Spleen (tissue), 11 donors: Measurements from ENCODE around the gene SDK1. TPM values are rescaled to one million over a fixed set of nuclear protein-coding genes. Genes with fewer than 3 reads are reported as not detected.

Experiments
- DNase-seq: peaks from one replicate; pipeline ENCODE4 v3.0.0-alpha.2; 2020
- H3K27ac ChIP-seq, 8 donors: fragments of 200-600 bp; sonication (generic) in 7 of 8; 1 replicate in 4 of 8; 2 replicates in 4 of 8; pipeline versions ENCODE4 v1.5.0 to v1.8.0; 2016 to 2021; ENCODE audit warnings: inconsistent platforms in 4 of 8, mild to moderate bottlenecking in 4 of 8, moderate library complexity in 1 of 8
- H3K27me3 ChIP-seq, 7 donors: fragments of 200-600 bp; sonication (generic) in 6 of 7; replicated peaks in 1 of 7; 1 replicate in 4 of 7; 2 replicates in 3 of 7; pipeline versions ENCODE4 v1.5.0 to v1.8.0; 2016 to 2021; ENCODE audit warnings: inconsistent platforms in 3 of 7, mild to moderate bottlenecking in 1 of 7
- H3K36me3 ChIP-seq, 6 donors: fragments of 200-600 bp; sonication (generic) in 5 of 6; 1 replicate in 4 of 6; 2 replicates in 2 of 6; pipeline versions ENCODE4 v1.5.0 to v1.8.0; 2016 to 2021; ENCODE audit warnings: inconsistent platforms in 2 of 6
- H3K4me1 ChIP-seq, 6 donors: fragments of 200-600 bp; sonication (generic) in 5 of 6; 1 replicate in 3 of 6; 2 replicates in 3 of 6; pipeline versions ENCODE4 v1.5.0 to v1.8.0; 2016 to 2021; ENCODE audit warnings: inconsistent platforms in 3 of 6
- H3K4me3 ChIP-seq, 8 donors: fragments of 200-600 bp; sonication (generic) in 7 of 8; 1 replicate in 4 of 8; 2 replicates in 4 of 8; pipeline versions ENCODE4 v1.5.0 to v1.8.0; 2016 to 2021; ENCODE audit warnings: inconsistent platforms in 4 of 8, mild to moderate bottlenecking in 4 of 8, moderate library complexity in 2 of 8
- H3K9me3 ChIP-seq, 8 donors: fragments of 200-600 bp; sonication (generic) in 7 of 8; 1 replicate in 4 of 8; 2 replicates in 4 of 8; pipeline versions ENCODE4 v1.5.0 to v1.8.0; 2016 to 2021; ENCODE audit warnings: inconsistent platforms in 4 of 8
- POLR2A ChIP-seq, 3 donors: fragments of 450-650 bp; IDR thresholded peaks; one replicate each; pipeline ENCODE4 v1.5.1; 2017; ENCODE audit warnings: antibody characterized with exemption in 3 of 3, mild to moderate bottlenecking in 1 of 3
- POLR2AphosphoS5 ChIP-seq, 3 donors: sonication (generic); formaldehyde crosslinking; IDR thresholded peaks; one replicate each; pipeline ENCODE4 v1.5.1; 2017; ENCODE audit warnings: antibody characterized with exemption in 3 of 3
- WGBS, 5 donors: extraction: QIAGEN DNeasy Blood & Tissue Kit in 3 of 5; methylation state at CpG; one replicate each; pipeline versions ENCODE4 v1.1.5 to v1.1.7; 2013 to 2018; 5-methylcytosine and 5-hydroxymethylcytosine counted together
- intact Hi-C: fragments of 100-400 bp; cut with DNase I; formaldehyde crosslinking; loops from one replicate; pipeline ENCODE4 v1.15.0; 2023; ENCODE audit warnings: low total_unique reads
- polyA plus RNA-seq, 3 donors: library from polyadenylated mRNA; stranded (reverse); fragments of 200-250 nt; gene quantifications; one replicate each; pipeline ENCODE4 v1.2.1, GENCODE V29; 2013
- total RNA-seq, 7 donors: library from RNA; depleted of rRNA in 3 of 7; stranded (reverse); fragments of >200 nt in 3 of 7; fragmentation: NEBNext Ultra II Directional in 4 of 7; extraction: Animal tissue kit (Norgen Biotek cat#: 25700) in 4 of 7; gene quantifications; one replicate each; pipeline versions ENCODE4 v1.1.0 to v1.2.1, GENCODE V29; 2016 to 2021
- TF ChIP-seq, protein P1 (sequence below), 11 experiments: fragments of 200-600 bp in 7 of 11; fragments of 450-650 bp in 4 of 11; sonication (generic) in 4 of 11; IDR thresholded peaks in 8 of 11; conservative IDR thresholded peaks in 3 of 11; 1 replicate in 7 of 11; 2 replicates in 4 of 11; pipeline versions ENCODE4 v1.4.0 to v1.8.0; 2016 to 2021; ENCODE audit warnings: antibody characterized with exemption in 11 of 11, inconsistent platforms in 4 of 11, mild to moderate bottlenecking in 1 of 11
- donor health status: healthy with polysubstance abuse.
- donor health status: DM: no; HTN: no; CAD: no; lungs with moderate emphysema.
- donor health status: DM: no; HTN: no; CAD: no.
- donor health status: Bipolar disorder and iron deficiency.
- donor health status: healthy.
- donor health status: DM: no; HTN: no; CAD: no.
- donor health status: DM: yes; HTN: yes; CAD: no.

The SDK1 gene
- total and polyA plus RNA-seq, 10 donors = 3.2 to 54.1 (median 35.1) TPM

DNA sequence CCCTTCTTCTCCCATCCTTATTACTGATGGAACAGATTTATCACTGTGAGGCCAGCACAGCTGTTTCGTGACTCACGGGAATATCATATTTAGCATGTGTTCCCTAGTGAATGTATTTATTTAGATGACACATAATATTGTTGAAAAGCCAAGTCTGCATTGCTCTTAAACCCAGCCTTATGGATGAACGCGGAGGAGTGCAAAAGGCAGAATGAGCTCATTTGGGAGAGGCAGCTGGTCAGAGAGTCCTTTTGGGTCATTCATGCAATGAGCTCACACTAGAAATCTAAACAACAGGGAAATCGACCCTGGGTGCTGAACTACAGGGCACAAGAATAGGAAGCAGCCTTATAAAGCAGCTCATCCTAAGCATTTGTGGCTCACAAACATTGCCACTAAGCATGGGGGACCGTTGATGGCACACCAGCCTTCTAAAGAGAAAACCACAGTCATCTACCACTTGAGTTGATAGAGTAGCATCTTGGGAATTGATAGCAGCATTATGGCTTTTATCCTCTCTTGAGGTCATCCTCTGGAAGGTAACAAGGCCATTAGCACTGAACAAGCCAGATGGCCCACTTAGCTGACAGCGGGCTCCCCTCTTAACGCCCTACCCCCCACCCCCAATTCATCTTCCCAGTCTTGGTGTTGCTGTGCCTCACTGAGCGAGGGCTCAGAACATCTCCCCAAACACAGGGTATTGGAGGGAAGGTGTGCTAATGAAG is 32.9 kb upstream of the SDK1 start:
- no peaks in the 10 kb centered on the region for H3K9me3 ChIP-seq
- no peak overlapping the region for H3K27ac ChIP-seq
- H3K4me3 ChIP-seq = no peak overlapping the region
- no peaks in the 10 kb centered on the region for H3K4me1 ChIP-seq
- no peaks in the 10 kb centered on the region for H3K36me3 ChIP-seq
- H3K27me3 ChIP-seq = peaks cover 0 to 27% (median 0%) of the 10 kb centered on the region in 7 donors
- intact Hi-C loops = no loop called here
- 57 to 61% (median 61%) methylated on average over 9 of the region's 9 CpGs for WGBS, 5 donors
- TF ChIP-seq POLR2AphosphoS5 (IDR thresholded peaks at IDR 0.05) (no peak), POLR2A (IDR thresholded peaks at IDR 0.05) (no peak)
- TF ChIP-seq, protein P1, sequence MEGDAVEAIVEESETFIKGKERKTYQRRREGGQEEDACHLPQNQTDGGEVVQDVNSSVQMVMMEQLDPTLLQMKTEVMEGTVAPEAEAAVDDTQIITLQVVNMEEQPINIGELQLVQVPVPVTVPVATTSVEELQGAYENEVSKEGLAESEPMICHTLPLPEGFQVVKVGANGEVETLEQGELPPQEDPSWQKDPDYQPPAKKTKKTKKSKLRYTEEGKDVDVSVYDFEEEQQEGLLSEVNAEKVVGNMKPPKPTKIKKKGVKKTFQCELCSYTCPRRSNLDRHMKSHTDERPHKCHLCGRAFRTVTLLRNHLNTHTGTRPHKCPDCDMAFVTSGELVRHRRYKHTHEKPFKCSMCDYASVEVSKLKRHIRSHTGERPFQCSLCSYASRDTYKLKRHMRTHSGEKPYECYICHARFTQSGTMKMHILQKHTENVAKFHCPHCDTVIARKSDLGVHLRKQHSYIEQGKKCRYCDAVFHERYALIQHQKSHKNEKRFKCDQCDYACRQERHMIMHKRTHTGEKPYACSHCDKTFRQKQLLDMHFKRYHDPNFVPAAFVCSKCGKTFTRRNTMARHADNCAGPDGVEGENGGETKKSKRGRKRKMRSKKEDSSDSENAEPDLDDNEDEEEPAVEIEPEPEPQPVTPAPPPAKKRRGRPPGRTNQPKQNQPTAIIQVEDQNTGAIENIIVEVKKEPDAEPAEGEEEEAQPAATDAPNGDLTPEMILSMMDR (IDR thresholded peaks at IDR 0.05 in 8 of 11, conservative IDR thresholded peaks at IDR 0.05 in 3 of 11) = no peak
- no peak for DNase-seq

DNA sequence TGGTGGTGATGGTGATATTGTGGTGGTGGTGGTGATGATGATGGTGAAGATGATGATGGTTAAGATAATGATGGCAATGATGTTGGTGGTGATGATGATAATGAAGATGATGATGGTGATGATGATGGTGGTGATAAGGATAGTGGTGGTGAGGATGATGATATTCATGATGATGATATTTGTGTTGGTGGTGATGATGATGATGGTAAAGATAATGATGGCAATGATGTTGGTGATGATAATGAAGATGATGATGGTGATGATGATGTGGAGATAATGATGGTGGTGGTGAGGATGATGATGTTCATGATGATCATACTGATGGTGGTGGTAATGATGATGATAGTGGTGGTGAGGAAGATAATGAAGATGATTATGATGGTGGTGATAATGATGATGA is 30.7 kb upstream of the SDK1 start:
- Histone ChIP-seq H3K27ac (no peak overlapping the region), H3K27me3 (peaks cover 0 to 16% (median 0%) of the 10 kb centered on the region in 7 donors), H3K4me3 (no peak overlapping the region), H3K36me3 (no peaks in the 10 kb centered on the region), H3K4me1 (no peaks in the 10 kb centered on the region), H3K9me3 (no peaks in the 10 kb centered on the region)
- DNase-seq = no peak
- intact Hi-C loops = no loop called here
- TF ChIP-seq, protein P1 (IDR thresholded peaks at IDR 0.05 in 8 of 11, conservative IDR thresholded peaks at IDR 0.05 in 3 of 11) = no peak

DNA sequence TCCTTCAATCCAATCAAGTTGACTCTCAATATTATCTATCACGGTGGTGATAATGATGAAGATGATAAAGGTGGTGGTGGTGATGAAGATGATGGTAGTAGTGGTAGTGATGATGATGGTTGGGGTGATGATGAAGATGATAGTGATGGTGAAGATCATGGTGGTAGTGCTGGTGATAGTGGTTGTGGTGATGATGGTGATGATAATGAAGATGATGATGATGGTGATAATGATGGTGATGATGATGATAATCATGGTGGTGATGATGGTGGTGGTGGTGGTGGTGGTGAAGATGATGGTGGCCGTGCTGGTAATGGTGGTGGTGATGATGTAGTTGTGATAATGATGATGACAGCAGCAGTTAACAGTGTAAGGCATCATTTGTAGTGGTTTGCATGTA is 29.8 kb upstream of the SDK1 start:
- 80 to 97% (median 85%) methylated on average over 2 of the region's 2 CpGs for whole genome bisulfite sequencing, 5 donors
- intact Hi-C loops = no loop called here
- H3K4me3 ChIP-seq = no peak overlapping the region
- H3K9me3 ChIP-seq = no peaks in the 10 kb centered on the region
- TF ChIP-seq POLR2A (IDR thresholded peaks at IDR 0.05) = no peak
- no peak for TF ChIP-seq POLR2AphosphoS5 (IDR thresholded peaks at IDR 0.05)
- TF ChIP-seq, protein P1 (IDR thresholded peaks at IDR 0.05 in 8 of 11, conservative IDR thresholded peaks at IDR 0.05 in 3 of 11) = no peak
- H3K36me3 ChIP-seq = no peaks in the 10 kb centered on the region
- H3K27me3 ChIP-seq = peaks cover 0 to 7% (median 0%) of the 10 kb centered on the region in 7 donors
- no peaks in the 10 kb centered on the region for H3K4me1 ChIP-seq
- H3K27ac ChIP-seq = no peak overlapping the region
- no peak for DNase-seq

DNA sequence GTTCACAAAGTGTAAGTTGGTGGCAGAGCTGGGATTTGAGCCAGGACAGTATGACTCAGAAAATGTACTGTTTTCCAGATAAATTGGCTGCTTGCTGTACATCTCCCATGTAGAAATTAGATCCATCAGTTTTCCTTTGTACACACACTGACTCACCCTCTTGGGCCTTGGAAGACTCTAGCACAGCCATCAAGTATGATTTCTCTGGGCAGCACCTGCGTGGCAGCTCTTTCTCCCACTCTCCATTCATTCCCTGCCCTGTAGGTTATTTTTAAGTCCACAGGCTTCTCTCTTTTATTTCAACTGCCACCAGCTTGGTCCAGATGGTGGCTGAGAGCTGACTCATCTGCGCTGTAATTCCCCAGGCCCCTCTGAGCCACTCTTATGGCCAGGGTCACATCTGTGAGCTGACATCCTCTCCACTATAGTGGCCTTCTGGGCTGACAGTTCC is 28.3 kb upstream of the SDK1 start:
- 75 to 87% (median 82%) methylated on average over 2 of the region's 2 CpGs for WGBS, 5 donors
- intact Hi-C loops = no loop called here
- DNase-seq = no peak
- Histone ChIP-seq H3K36me3 (no peaks in the 10 kb centered on the region), H3K4me1 (no peaks in the 10 kb centered on the region), H3K4me3 (no peak overlapping the region), H3K27ac (no peak overlapping the region), H3K9me3 (peaks cover 0 to 5% (median 0%) of the 10 kb centered on the region in 8 donors), H3K27me3 (no peaks in the 10 kb centered on the region)
- TF ChIP-seq, protein P1 (IDR thresholded peaks at IDR 0.05 in 8 of 11, conservative IDR thresholded peaks at IDR 0.05 in 3 of 11) = no peak
- TF ChIP-seq POLR2AphosphoS5 (IDR thresholded peaks at IDR 0.05) (no peak), POLR2A (IDR thresholded peaks at IDR 0.05) (no peak)
